ENCODE measurements around the gene UBE2Z. TPM values are rescaled to one million over a fixed set of nuclear protein-coding genes. Genes with fewer than 3 reads are reported as not detected.
A peak's percentile ranks its signal among the peaks of the same experiment; 100 is the strongest.

The UBE2Z gene
- total and polyA plus RNA-seq, 2 of the 13 experiments (the other 11 are each of a cell fraction or from before 2014, with no cell fraction given) = 63.2 to 122 TPM

- TF ChIP-seq AKNA (CRISPR knock-in tag; IDR thresholded peaks at IDR 0.05; ENCODE audit: borderline replicate concordance) = no peak
- no peak for TF ChIP-seq NCOR1 (IDR thresholded peaks at IDR 0.05; ENCODE audit: borderline replicate concordance, low read length)
- TF ChIP-seq NPAS2 (CRISPR knock-in tag; IDR thresholded peaks at IDR 0.05; ENCODE audit: borderline replicate concordance) = no peak
- TF ChIP-seq ZFAT (CRISPR knock-in tag; conservative IDR thresholded peaks at IDR 0.05) = no peak
- TF ChIP-seq SP4 (CRISPR knock-in tag; IDR thresholded peaks at IDR 0.05) = no peak
- no peak for TF ChIP-seq BCL6 (CRISPR knock-in tag; IDR thresholded peaks at IDR 0.05)
- TF ChIP-seq MBD4 (IDR thresholded peaks at IDR 0.05; ENCODE audit: borderline replicate concordance, low read length) = no peak
- TF ChIP-seq NRL (CRISPR knock-in tag; IDR thresholded peaks at IDR 0.05; ENCODE audit: borderline replicate concordance) = no peak; the same call in 1 of the 2 replicates
- no peak for TF ChIP-seq ELF1 (CRISPR knock-in tag; IDR thresholded peaks at IDR 0.05)
- TF ChIP-seq ZNF414 (CRISPR knock-in tag; IDR thresholded peaks at IDR 0.05) = no peak
- TF ChIP-seq SNAPC2 (CRISPR knock-in tag; IDR thresholded peaks at IDR 0.05) = no peak
- TF ChIP-seq HNF4A (CRISPR knock-in tag; IDR thresholded peaks at IDR 0.05) = no peak
- TF ChIP-seq ZNF513 (CRISPR knock-in tag; conservative IDR thresholded peaks at IDR 0.05) = no peak
- TF ChIP-seq KMT2B (CRISPR knock-in tag; IDR thresholded peaks at IDR 0.05) = no peak
- TF ChIP-seq ZBTB33 (CRISPR knock-in tag; IDR thresholded peaks at IDR 0.05) = no peak
- peak; percentile 48; the same call in 1 of the 2 replicates for TF ChIP-seq HIVEP1 (CRISPR knock-in tag; IDR thresholded peaks at IDR 0.05)
- TF ChIP-seq RBFOX2 (IDR thresholded peaks at IDR 0.05; ENCODE audit: low read depth, low read length) = peak; percentile 2; the same call in 1 of the 2 replicates
- no peak for TF ChIP-seq CCDC6 (CRISPR knock-in tag; IDR thresholded peaks at IDR 0.05)
- no peak for TF ChIP-seq ZNF75D (CRISPR knock-in tag; IDR thresholded peaks at IDR 0.05; ENCODE audit: borderline replicate concordance)
- no peak for TF ChIP-seq ZNF331 (CRISPR knock-in tag; IDR thresholded peaks at IDR 0.05)
These were observed 15.1 kb upstream of the UBE2Z start (continued) for GRCh38 chr17:48892940-48893645.

Data from HepG2 (cell line).